CD1c-positive myeloid dendritic cell (primary cell): ENCODE data around the gene ABHD17B.

Source experiments
- DNase-seq: peaks from one replicate; pipeline ENCODE4 v3.0.0-alpha.2; 2016; ENCODE audit errors: extremely low spot score

ABHD17B gene

GRCh38 chr9:71821405-71821804 is 89.6 kb downstream of the ABHD17B start:
- DNase-seq: no peak

GRCh38 chr9:71820403-71820921 is 90.5 kb downstream of the ABHD17B start:
- DNase-seq: no peak

GRCh38 chr9:71819115-71819739 is 91.8 kb downstream of the ABHD17B start:
- peak; percentile 50 for DNase-seq

GRCh38 chr9:71816916-71817451 is 94.0 kb downstream of the ABHD17B start:
- no peak for DNase-seq
